ENCODE results near the gene DBN1.

Gene DBN1

DNA sequence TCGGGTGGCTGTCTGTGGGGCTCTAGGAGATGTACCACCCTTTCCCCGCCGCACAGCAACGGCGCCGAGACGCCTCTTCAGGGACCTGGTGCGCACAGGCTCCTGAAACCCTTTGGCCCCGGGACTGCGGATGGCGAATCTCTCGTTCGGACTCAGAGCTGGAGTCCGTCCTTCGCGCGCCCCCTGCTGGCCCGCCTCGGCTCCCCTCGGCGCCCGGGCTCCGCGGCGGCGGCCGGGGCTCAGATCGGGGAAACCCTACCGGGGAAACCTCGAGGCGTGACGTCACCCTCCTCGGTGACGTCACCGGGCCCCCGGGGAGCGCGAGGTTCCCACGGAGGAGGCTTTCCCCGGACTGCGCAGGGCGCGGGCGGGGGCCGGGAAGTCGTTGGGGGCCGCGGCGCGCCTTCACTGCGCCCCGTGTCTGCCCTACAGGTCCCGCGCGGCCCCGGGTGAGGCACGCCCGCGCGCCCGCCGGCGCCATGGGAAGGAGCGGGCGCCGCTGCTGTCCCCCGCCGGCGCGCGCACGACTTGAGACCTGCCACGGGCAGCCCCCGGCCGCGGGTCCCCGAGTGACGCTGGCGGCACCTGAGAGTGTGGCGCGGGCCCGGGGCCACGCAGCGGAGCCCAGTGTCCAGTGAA lies 18.9 kb downstream of the DBN1 start:
- DNase-seq (ENCODE audit: low read depth), result no peak
- TF ChIP-seq, protein P1, sequence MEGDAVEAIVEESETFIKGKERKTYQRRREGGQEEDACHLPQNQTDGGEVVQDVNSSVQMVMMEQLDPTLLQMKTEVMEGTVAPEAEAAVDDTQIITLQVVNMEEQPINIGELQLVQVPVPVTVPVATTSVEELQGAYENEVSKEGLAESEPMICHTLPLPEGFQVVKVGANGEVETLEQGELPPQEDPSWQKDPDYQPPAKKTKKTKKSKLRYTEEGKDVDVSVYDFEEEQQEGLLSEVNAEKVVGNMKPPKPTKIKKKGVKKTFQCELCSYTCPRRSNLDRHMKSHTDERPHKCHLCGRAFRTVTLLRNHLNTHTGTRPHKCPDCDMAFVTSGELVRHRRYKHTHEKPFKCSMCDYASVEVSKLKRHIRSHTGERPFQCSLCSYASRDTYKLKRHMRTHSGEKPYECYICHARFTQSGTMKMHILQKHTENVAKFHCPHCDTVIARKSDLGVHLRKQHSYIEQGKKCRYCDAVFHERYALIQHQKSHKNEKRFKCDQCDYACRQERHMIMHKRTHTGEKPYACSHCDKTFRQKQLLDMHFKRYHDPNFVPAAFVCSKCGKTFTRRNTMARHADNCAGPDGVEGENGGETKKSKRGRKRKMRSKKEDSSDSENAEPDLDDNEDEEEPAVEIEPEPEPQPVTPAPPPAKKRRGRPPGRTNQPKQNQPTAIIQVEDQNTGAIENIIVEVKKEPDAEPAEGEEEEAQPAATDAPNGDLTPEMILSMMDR (IDR thresholded peaks at IDR 0.05; ENCODE audit: control insufficient read depth, extremely low read depth, insufficient read depth), result peak; percentile 89
- peak overlapping the region; percentile 60 for H3K4me3 ChIP-seq (ENCODE audit: low read depth, low read length)

DNA sequence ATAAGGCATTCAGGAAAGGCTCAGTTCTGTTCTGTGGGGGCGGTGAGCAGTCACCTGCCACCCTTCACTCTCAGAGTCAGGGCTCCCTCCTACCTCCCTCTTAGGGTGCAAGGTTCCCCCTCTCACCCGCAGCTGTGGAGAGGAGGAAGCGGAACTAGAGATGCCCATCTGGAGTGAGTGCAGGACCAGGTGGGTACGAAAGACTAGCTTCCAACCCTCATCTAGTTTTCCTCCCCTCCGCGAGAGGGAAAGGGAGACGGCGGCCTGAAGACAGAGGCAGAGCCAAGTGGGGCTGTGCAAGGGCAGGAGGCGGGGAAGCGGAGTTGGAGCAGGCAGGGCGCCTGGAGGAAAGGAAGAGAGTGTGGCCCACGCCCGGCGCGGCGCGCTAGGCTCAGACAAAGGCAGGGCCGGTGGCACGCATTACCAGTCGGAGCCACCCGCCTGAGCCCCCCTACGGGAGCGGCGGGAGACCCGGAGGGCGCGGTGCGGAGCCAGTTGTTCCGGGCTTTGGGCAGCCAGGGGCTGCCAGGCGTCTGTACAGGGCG lies 19.5 kb downstream of the DBN1 start:
- peak overlapping the region; percentile 60 for H3K4me3 ChIP-seq (ENCODE audit: low read depth, low read length)
- no peak for DNase-seq (ENCODE audit: low read depth)
- TF ChIP-seq, protein P1 (IDR thresholded peaks at IDR 0.05; ENCODE audit: control insufficient read depth, extremely low read depth, insufficient read depth), result no peak

DNA sequence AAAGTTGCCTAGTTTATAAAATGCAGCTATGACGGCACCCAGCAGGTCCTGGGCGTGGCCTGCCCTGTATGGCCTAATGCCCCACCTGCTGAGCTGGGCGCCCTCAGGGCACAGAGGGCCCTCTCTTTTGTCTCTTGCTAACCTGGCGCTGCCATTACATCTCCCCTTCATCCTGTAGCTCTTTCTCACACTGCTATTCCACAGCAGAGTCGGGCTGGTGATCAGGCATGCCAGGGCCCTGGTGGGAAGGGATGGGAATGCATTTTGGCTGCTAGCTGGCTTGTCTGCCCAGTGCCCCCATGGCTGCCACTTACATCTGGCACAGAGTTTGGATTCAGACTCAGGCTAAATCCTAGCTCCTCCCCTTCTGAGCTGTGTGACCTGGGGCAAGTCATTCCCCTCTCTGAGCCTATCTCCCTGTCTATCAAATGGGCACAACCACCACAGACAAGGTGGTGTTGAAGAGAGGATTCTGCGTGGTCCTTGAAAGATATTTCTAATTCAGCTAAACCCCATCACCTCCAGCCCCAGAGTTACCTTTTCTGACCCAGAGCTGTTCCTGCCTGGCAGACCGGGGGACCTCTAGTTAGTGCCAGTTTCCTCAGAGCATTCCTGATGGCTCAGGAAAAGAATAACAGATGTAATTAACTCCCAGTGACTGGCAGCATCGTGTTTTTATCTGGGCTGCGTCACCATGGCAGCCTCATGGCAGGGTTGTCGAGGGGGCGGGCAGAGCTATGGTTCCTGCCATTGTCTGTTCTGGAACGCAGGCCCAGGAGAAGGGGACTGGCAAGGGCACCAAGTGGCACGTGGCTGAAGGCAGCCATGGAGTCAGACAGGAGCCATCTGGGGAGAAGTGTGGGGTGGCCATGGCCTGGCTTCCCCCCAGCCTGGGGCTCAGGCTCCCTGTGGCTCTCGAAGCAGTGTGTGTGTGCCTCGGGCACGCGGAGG lies 20.5 kb downstream of the DBN1 start:
- TF ChIP-seq, protein P1 (IDR thresholded peaks at IDR 0.05; ENCODE audit: control insufficient read depth, extremely low read depth, insufficient read depth), result no peak
- no peak overlapping the region for H3K4me3 ChIP-seq (ENCODE audit: low read depth, low read length)
- DNase-seq (ENCODE audit: low read depth), result no peak

DNA sequence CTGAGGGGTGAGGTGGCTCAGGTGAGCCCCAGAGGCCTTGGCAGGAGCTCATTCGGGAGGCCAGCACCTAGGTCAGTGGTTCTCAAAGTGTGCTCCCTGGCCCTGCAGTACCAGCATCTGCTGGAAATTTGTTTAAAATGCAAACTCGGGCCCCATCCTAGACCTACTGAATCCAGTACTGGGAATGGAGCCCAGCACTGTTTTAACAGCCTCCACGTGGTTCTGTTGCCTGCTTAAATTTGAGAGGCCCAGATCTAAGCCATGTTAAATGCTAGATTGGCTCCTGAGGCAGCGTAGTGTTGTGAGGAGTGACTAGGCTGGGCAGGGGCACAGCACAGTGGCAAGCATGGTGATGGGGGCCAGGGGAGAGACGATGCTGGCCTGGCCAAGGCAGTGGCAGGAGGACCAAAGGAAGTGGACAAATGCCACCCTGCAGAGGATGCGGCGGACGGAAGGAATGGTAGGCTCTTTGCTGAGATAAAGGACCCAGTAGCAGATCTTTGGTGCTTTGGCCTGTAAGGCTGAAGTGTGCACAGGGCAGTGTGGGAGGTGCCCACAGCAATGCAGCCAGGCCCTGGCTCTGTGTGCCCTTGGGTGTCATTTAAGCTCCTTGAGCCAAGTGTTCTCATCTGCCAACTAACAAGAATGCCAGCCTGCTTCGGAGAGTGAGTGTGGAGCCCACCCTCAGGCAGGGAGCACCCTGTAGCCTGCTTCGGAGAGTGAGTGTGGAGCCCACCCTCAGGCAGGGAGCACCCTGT lies 22.6 kb downstream of the DBN1 start:
- TF ChIP-seq, protein P1 (IDR thresholded peaks at IDR 0.05; ENCODE audit: control insufficient read depth, extremely low read depth, insufficient read depth), result no peak
- no peak for DNase-seq (ENCODE audit: low read depth)
- H3K4me3 ChIP-seq (ENCODE audit: low read depth, low read length), result no peak overlapping the region

DNA sequence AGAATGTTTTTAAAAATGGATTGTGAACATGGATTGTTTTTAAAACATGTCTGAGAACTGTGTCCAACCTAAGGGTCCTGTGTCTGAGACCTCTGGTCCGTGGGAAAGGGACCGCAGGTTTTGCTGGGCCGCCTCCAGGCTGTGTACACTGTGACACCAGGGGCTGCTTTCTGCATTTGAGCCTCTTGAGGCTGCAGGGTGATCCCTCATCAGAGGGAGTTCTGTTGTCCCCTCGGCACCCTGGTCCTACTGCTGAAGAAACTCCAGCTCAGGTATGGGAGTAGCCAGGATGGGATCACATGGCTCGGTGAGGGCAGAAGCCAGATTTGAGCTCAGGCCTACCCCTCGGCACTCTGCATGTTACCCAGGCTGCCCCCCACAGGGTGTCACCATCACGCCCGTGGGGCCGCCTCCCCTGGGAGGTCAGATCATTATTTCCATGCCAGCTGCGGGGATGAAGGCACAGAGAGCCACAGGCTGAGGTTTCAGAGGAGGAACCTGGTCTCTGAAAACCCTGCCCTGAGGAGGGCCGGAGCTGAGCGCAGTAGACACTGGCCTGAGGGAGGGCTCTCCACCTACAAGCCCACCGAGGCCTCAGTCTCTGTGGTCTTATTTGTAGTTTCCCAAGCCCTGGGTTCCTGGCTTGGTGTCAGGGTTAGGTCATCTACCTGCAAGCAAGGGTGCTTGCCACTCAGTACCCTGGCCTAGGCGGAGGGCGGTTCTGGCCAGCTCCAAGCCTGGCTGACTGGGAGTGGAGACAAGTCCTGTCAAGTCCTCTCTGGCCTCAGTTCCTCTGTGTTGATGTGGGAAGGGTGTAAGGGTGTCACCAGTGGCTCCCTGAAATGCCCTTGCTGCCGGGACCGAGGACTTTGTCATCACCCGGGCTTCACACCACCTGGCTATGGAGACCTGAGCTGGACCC lies 24.0 kb downstream of the DBN1 start:
- no peak for DNase-seq (ENCODE audit: low read depth)
- no peak overlapping the region for H3K4me3 ChIP-seq (ENCODE audit: low read depth, low read length)
- TF ChIP-seq, protein P1 (IDR thresholded peaks at IDR 0.05; ENCODE audit: control insufficient read depth, extremely low read depth, insufficient read depth), result no peak
